Measurements from ENCODE around the gene OPN4.

The OPN4 gene

DNA sequence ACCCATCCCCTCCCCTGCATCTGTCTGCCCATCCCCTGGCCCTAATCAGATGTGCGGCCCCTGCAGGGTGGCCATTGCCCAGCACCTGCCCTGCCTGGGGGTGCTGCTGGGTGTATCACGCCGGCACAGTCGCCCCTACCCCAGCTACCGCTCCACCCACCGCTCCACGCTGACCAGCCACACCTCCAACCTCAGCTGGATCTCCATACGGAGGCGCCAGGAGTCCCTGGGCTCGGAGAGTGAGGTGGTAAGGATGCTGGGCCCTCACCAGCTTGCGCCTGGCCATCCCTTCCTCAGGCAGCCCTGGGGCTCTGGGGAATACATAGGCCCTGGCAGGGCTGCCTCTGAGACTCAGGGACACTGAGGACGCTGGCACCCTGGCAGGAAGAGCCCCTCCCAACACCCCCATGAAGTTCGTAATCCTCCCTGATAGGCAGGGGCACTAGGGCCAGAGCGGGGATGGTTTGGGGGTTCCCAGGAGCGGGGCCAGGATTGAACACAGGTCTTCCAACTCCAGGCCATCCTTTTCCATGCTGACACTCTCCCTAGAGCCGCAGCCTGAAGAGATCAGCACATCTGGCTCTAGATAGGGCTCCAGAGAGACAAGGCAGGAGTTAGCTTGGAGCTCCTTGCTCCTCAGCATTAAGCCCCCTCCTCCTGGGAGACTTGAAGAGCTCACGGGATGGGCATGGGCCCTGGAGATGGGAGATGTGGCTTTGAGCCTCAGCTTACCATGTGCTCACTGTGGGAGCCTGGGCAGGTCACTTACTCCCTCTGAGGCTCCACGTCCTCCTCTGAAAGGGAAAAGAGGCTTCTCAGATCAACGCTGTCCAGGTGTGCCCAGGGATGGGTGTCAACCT, 8.1 kb downstream of the OPN4 start:
- DNase-seq (ENCODE audit: low read depth in 2 of 2): no peak

DNA sequence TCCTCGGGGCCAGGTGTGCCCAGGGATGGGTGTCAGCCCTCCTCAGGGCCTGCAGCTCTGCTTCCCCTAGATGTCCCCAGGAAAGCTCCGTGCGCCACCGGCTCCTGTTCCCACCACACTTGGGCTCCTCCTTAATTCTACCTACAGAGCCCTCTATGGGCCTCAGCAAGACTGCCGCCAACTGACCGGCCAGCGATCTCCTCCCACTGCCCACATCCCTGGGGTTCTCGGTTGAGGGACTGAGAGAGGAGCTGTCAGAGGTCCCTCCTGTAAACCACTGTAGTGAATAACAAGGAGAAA, 8.6 kb downstream of the OPN4 start:
- no peak for DNase-seq (ENCODE audit: low read depth in 2 of 2)

DNA sequence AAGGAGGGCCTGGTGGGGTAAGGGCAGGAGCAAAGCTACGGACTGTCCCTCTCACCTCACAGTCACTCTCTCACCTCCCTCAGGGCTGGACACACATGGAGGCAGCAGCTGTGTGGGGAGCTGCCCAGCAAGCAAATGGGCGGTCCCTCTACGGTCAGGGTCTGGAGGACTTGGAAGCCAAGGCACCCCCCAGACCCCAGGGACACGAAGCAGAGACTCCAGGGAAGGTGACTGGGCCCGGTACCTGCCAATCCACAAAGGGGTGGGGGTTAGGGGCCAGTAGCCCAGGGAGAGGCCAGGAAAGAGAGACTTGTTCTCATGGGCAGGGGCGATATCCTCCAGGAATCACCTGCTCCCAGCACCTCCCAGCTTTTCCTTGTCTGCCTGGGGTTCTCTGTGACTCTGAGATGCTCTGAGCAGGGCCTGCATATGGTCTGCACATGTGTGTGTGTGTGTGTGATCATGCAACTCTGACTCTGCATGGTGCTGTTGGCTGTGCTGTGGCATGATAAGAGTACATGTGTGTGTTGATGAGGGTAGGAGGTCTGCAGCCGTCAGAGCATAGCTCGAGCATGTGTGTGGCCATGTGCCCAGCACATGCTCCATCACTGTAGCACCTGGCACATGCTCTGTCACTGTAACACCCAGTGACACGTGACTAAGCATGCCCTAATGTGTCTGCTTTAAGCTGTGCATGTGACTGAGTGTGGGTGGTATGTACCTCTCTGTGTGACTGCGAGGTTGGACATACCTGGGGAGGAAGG, 9.4 kb downstream of the OPN4 start:
- no peak for DNase-seq (ENCODE audit: low read depth in 2 of 2)

DNA sequence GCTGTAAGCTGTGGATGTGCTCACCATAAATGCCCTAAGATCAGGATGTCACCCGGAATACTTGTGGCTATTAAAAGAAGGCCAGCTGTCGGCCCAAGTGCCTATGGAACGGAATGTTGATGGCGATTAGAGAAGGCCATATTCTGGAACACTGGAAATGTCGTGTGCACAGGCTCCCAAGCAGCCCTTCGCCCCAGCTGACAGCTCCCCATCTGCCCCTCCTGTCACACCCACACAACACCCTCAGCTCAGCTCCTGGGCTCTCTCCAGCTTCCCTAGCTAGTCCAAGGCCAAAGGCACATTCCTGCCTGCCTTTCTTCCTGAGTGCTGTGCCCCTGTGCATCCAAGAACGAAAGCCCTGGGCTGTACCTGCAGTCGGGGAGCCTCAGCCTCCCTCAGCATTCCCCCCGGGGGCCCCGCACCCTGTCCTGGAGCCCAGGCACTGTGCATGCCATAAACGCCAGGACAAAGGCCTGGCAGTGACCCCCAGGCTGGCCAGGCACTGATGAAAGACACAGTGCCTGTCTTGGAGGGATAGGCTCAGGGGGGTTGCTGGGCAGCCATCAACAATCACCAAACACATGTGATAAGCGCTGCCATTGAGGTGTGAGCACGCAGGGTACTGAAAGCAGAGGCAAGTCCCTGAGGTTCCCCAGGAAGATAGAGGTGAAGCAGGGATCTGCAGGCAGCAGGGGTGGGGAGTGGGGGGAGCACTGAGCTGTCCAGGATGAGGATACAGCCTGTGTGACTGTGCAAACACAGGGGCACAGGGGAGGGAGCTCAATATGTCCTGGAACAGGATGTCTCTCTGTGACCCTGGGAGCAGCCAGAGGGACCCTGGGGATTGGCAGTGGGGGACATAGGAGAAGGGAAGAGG, 10.2 kb downstream of the OPN4 start:
- DNase-seq (ENCODE audit: low read depth in 2 of 2): no peak

DNA sequence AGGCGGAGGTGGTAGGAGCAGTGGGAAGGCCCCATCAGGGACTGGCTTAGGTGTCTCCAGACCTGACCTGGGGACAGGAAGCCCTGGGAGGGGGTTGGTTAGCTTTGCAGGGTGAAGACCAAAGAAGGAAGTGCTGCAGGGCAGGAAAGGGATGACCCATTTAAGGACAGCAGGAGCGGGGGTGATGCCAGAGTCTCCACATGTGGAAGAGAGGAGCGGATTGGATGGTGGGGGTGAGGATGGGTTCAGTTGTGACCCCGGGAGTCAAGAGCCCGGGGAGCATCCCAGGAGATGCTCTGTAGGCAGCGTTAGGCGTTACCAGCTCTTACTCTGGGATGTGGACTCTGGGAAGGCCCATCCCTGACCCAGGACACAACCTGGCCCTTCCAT, 10.9 kb downstream of the OPN4 start:
- DNase-seq (ENCODE audit: low read depth in 2 of 2): no peak

DNA sequence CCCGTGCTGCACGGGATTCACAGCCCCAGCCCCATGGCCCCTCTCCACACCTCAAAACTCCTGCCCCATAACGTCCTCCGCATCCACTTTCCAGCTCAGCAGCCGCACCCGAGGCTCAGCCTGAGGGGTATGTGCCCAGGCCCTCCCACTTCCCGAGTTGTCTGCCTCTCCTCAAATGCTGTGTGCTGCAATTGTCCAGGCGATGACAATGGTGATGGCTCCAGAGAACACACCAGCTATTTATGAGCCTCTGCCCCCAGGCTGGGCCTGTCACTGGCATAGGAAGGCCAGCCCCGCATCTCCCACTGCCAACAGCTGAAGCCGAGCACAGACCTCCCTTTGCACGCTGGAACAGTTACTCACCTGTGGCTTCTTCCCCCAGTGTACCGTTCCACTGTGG, 11.5 kb downstream of the OPN4 start:
- DNase-seq (ENCODE audit: low read depth in 2 of 2): no peak

DNA sequence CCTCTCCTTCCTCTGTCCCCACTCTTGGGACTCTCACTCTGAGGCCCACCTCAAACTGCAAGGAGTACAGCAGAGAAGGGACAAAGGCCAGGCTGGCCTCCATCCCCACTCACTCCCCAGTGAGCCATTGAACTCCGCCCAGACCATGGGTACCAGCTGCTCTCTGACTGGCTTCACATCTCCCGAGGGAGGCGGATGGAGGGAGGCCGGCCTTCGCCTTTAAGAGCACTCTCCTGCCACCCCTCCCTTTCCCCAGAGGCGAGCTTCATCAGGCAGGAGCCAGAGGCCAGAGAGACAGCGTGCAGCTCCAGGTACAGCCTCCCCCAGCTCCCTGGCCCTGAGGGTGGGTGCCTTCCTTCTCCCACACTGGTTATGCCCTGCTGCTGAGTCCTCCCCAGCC, 12.2 kb downstream of the OPN4 start:
- DNase-seq (ENCODE audit: low read depth in 2 of 2): no peak

DNA sequence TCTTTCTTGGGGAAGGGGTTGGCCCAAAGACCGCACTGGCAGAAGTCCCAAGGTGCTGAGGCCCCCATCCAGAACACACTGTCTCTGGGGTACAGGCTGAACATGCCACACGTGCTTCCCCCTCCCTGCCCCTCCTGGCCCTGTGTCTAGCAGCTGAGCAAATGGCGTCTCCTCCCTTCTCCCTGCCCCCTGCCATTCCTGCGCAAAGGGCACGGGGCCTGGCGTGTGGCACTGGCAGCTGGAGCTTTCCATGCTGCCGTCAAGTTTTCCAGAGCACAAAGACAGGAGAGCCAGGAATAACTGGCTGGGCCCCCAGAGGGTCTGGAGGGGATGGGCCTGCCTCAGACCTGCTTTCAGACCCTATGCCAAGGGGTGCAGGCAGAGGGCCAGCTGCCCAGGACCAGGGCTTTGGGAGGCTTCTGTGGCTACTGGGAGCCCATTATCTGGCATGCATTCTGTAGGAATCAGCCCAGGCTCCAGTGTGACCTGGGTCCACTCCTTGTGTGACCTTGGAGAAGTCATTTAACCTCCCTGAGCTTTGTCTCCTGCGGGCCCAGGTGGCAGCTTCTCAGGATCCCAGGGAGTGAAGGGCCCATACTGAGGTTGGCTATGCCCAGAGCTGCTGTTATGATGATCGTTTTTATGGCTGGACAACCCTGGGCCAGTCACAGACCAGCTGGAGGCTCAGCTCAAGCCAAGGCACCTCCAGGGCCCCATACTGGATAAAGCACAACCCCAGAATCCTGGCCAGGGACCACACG, 13.3 kb downstream of the OPN4 start:
- DNase-seq (ENCODE audit: low read depth in 2 of 2): no peak

DNA sequence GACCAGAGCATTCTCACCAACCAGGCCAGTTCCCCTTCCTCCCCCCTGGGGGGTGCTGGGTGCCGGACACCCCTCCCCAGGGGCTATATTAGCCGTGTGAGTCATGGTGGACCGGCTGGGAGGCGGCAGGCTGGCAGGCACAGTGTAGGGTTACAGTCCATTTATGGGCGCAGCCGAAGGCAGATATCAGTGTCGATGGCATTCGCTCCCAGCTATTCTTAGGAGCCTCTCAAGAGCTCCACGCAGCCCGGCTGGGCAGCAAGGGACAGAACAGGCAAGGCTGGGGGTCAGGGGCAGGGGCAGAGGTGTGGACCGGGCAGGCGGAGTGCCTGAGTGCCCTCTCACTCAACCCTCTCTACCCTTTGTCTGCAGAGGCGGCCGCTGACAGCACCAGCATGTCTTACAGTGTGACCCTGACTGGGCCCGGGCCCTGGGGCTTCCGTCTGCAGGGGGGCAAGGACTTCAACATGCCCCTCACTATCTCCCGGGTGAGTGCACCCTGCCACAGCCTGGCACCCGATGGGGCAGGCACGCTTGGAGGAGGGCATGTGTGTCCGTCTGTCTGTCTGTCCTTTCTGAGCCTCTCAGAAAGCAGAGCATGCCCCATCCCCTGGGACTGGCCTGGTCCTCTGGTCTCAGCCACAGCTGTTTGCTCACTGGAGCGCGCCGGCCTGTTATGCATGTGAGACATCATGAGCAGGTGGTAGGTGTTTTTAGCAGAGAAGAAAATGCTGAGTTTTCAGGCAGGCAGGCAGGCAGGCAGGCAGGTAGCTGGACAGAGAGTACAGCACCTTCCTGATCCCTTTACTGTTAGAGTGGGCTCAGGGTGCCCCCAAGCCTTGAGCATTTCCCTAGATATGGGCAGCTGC, 14.2 kb downstream of the OPN4 start, which contains the start of gene LDB3:
Gene LDB3 (plus strand): TSS at position 215 of the 869 bp plus-strand sequence. CDS start 181 bp downstream, at position 396.
- no peak for DNase-seq (ENCODE audit: low read depth in 2 of 2)

DNA sequence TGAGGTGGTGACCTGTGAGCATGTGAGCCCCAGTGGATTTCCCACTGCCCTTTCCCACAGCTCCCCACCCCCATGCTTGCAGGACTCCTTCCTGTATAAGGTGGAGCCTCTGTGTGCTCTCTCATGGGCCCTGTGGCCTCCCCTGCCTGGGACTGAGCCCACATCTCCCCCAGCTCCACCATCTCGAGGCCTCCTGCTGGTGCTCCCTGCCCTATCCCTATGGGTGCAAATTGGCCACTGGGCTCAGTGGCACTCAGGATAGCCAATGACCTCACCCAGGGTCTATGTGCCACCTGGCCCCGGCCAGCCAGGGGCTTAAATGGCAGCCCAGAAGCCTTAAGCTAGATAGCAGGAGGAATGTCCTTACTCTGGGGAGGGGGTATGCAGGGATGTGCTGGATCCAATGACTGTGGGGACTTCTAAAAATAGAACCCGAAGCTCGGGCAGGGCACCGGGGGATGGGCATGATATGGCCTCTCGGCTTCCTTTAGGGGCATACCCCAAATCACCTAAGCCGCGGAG, 16.0 kb downstream of the OPN4 start:
- DNase-seq (ENCODE audit: low read depth in 2 of 2): no peak

DNA sequence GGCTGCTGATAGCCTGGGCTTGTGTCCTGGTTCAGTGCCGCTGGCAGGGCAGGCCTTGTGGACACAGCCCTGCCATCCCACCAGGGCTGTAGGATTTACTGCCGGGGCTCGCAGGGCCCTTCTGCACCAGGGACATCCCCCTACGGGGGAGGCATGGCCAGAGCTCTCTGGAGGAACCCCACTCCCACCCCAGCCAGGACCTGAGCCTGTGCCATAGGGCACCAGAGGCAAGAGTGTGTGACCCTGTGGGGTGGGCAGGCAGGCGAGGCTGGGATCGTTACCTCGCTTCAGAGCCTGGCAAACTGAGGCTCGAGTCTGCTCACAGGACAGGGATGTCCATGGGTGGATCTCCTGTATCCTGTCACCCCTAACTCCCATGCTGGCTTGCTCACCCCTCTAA, 16.5 kb downstream of the OPN4 start:
- no peak for DNase-seq (ENCODE audit: low read depth in 2 of 2)

DNA sequence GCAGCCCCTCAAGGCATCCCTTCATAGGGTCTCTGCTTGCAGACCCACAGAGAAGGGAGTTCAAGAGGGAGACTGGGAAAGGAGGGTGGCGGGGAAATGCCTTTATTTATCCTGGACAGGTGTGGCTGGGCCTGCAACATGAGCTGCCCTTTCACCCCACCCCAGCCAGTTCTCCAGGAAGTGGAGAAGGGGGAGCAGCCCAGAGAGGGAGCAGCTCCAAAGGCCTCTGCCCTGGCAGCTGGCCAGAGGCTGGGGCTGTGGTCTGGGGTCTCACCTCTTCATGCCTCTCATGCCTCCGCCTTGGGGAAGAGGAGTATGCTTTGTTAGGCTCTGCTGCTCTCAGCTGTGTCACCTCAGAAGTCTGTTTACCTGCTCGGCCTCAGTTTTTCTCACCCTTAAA, 17.1 kb downstream of the OPN4 start:
- DNase-seq (ENCODE audit: low read depth in 2 of 2): no peak

DNA sequence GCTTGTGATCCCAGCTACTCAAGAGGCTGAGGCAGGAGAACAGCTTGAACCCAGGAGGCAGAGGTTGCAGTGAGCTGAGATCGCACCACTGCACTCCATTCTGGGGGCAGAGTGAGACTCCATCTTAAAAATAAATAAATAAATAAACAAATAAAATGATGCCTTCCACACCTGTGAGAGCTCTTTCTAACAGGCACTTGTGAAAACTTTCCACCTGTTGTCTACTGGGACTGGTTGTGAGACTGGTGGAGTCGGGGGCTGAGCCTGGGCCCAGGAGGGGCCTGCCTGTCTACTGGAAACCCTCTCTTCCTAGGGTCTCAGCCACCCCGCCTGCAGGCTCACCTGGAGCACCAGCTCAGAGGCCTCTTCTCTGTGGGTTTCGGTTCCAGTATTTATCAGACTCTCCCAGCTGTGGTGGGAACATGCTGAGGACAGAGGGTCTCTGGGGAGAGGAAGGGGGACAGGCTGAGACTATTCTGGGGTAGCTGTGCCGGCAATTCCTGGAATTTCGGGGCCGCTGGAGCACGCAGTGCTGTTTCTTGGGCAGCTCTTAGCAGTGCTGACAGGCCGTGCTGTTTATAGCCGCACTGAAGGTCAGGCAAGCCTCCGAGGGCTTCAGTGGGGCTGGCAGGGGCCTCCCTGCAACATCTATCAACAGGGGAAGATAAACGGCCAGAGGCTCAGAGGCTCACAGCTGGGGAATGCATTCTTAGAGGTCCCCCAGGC, 17.8 kb downstream of the OPN4 start:
- DNase-seq (ENCODE audit: low read depth in 2 of 2): no peak

DNA sequence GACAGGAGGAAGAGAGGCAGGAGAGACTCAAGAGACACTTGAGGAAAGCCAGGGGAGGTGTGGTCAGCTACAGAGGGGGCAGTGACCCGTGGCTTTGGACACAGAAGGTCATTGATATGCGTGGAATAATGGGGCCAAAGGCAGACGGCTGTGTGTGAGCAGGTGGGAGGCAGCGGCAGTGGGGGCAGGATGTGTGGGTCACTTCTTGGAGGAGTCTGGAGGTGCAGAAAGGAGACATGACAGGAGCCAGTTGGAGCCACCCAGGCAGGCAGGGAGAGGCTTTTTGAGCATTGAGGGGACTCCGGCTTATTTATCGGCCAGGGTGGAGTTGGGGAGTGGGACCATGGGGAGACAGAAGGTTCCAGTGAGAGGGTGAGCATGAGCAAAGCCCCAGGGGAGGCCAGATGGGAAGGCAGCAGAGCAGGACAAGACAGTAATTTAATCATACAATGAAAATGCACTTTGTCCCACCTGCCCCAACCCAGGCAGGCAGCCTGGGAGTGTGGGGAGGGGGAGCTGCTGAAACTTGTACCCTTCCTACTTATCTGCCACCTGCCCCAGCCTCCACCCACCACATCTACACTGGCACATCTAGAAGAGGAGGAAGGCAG, 19.0 kb downstream of the OPN4 start:
- DNase-seq (ENCODE audit: low read depth in 2 of 2): no peak

DNA sequence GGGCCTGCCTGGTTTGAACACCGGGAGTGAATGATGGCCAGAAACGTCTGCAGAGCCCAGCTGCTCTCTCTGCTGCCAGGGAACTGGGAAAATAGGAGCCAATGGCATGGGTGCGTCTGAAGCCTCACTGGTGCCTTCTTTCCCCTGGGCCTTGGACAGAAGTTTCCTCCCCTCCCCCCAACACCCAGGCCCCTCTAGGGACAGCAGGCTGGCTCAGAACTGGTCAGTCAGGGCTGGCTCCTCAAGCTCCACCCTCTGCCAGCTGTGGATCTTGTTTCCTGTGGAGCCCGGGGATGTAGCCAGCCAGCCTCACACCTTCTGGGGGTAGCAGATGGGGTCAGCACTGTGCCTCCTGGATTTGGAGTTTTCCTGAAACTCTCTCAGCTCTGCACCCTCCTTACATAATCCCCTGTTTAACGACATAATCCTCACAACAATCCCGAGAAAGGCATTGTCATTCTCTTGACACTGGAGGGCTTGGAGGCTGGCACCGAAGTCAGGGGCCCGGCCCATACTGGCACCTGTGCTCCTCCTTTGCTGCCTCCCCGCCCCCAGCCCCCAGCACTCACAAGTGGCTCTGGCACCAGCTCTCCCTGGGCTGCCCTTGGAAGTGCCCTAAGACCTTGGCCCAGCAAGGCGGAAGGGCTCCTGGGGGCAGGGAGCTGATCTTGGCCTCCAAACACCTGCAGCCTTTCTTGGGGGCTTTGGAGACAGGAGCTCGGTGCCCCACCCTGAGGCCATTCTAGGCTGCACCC, 19.7 kb downstream of the OPN4 start:
- DNase-seq (ENCODE audit: low read depth in 2 of 2): no peak

DNA sequence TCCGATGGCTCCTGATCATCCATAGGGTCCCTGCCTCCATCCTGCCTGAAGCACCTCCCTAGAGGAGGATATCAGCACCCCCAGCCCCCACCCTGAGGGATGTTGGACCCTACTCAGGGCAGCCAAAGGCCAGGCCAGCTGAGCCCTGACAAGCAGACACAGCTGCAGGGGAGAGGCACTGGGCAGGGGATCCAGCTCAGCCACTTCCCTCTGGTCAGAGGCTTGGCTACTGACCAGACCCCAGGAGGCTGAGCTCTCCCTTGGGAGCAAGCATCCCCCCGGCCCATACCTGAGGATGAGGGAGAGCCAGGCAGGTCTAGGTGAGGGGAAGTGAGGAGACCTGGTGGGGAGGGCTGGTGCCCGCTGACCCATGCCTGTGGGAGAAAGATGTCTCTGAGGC, 20.6 kb downstream of the OPN4 start:
- no peak for DNase-seq (ENCODE audit: low read depth in 2 of 2)

DNA sequence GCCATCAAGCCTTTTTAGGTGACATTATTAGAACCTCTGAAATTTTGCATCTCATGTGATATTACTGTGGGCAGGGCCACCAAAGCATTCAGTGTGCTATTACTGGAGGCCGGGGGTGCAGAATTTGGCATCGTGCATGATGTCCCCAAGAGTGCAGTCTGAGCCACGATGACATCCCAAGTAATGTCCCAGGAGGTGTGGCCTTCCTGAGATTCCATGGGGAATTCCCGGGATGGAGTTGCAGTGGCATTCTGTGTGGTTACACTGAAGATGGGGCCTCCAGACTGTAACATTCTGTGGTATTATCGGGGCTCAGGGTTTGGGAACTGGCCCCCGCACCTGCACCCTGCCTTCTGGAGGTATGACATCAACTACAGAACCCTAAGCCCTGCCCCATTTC, 23.0 kb downstream of the OPN4 start:
- DNase-seq (ENCODE audit: low read depth in 2 of 2): no peak

DNA sequence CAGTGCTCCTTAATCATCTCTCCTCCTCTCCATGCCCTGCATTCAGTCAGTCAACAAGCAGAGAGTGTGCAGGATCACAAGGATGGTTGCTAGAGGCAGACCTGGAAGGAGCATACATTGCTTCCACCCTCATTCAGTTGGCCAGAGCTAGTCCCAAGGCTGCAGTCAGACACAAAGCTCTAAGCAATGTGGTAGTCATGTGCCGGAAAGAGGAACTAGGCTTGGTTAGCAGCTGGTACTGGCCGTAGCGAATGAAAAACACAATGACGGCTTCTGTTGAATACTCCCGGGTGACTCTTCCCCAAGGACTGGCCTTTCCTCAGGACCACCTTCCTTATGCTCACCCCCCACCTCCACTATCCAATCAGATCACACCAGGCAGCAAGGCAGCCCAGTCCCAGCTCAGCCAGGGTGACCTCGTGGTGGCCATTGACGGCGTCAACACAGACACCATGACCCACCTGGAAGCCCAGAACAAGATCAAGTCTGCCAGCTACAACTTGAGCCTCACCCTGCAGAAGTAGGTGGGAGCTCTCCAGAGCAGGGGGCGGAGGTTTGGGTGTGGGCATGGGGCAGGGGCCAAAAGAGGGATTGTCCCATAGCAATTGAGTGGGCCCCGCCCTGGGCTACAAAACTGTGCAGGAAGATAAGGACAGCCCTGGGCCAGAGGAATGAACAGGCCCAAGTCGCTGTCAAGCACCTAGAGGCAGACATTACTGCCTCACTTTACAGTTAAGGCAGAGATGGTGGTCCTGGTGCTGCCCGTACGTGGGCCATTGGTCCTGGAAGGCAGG, 24.8 kb downstream of the OPN4 start:
- DNase-seq (ENCODE audit: low read depth in 2 of 2): no peak
